Endothelial cell (in vitro differentiated cells): Measurements from ENCODE around the gene INSM2. TPM values are rescaled to one million over a fixed set of nuclear protein-coding genes. Genes with fewer than 3 reads are reported as not detected.

Experiments used
- DNase-seq: peaks from one replicate; pipeline ENCODE4 v3.0.0; 2021; ENCODE audit warnings: low spot score
- H3K27ac Mint-ChIP-seq: one replicate; pipeline ENCODE4 v1.8.0; 2021; ENCODE audit warnings: mixed read lengths, inconsistent platforms; ENCODE audit not compliant: unreplicated experiment
- H3K27me3 Mint-ChIP-seq: one replicate; pipeline ENCODE4 v1.8.0; 2021; ENCODE audit warnings: mild to moderate bottlenecking, moderate library complexity, mixed read lengths, inconsistent platforms; ENCODE audit not compliant: unreplicated experiment
- H3K36me3 Mint-ChIP-seq: one replicate; pipeline ENCODE4 v1.8.0; 2021; ENCODE audit warnings: mild to moderate bottlenecking, low read depth, mixed read lengths, inconsistent platforms; ENCODE audit not compliant: unreplicated experiment
- H3K4me1 Mint-ChIP-seq: one replicate; pipeline ENCODE4 v1.8.0; 2021; ENCODE audit warnings: mild to moderate bottlenecking, mixed read lengths, inconsistent platforms; ENCODE audit not compliant: unreplicated experiment
- H3K4me3 Mint-ChIP-seq: one replicate; pipeline ENCODE4 v1.8.0; 2021; ENCODE audit warnings: mild to moderate bottlenecking, mixed read lengths, inconsistent platforms; ENCODE audit not compliant: unreplicated experiment
- H3K9me3 Mint-ChIP-seq: one replicate; pipeline ENCODE4 v1.8.0; 2021; ENCODE audit warnings: mixed read lengths, inconsistent platforms; ENCODE audit not compliant: unreplicated experiment
- CTCF ChIP-seq: fragments of 200-600 bp; sonication (generic); IDR thresholded peaks from one replicate; pipeline ENCODE4 v1.5.0; 2021; ENCODE audit warnings: antibody characterized with exemption; ENCODE audit not compliant: unreplicated experiment
- total RNA-seq: library from RNA; stranded (reverse); fragmentation: NEBNext Ultra II Directional; extraction: Animal tissue kit (Norgen Biotek cat#: 25700); gene quantifications from one replicate; pipeline ENCODE4 v1.2.1, GENCODE V29; 2021; ENCODE audit not compliant: unreplicated experiment

INSM2 gene
- total RNA-seq, 1 donor from 2014 or later: not detected

- no peak for DNase-seq
- Mint-ChIP-seq H3K27ac (no peak overlapping the region), H3K4me3 (no peak overlapping the region), H3K27me3 (no peaks in the 10 kb centered on the region), H3K4me1 (peaks cover 9% of the 10 kb centered on the region), H3K9me3 (no peaks in the 10 kb centered on the region), H3K36me3 (no peaks in the 10 kb centered on the region)
- TF ChIP-seq CTCF: no peak
These were observed 19.8 kb downstream of the INSM2 start for GRCh38 chr14:35553808-35554207.

- TF ChIP-seq CTCF: no peak
- peaks cover 4% of the 10 kb centered on the region for H3K4me1 Mint-ChIP-seq
- H3K9me3 Mint-ChIP-seq: no peaks in the 10 kb centered on the region
- H3K27me3 Mint-ChIP-seq: no peaks in the 10 kb centered on the region
- DNase-seq: no peak
- H3K27ac Mint-ChIP-seq: no peak overlapping the region
- no peak overlapping the region for H3K4me3 Mint-ChIP-seq
- no peaks in the 10 kb centered on the region for H3K36me3 Mint-ChIP-seq
These were observed 22.6 kb downstream of the INSM2 start for GRCh38 chr14:35556548-35556947.

GRCh38 chr14:35557221-35557747 lies 23.3 kb downstream of the INSM2 start:
- Mint-ChIP-seq H3K9me3 (no peaks in the 10 kb centered on the region), H3K36me3 (no peaks in the 10 kb centered on the region), H3K27me3 (no peaks in the 10 kb centered on the region), H3K27ac (no peak overlapping the region), H3K4me1 (peaks cover 4% of the 10 kb centered on the region), H3K4me3 (no peak overlapping the region)
- no peak for TF ChIP-seq CTCF
- no peak for DNase-seq

- Mint-ChIP-seq H3K4me3 (no peak overlapping the region), H3K27me3 (no peaks in the 10 kb centered on the region), H3K4me1 (peaks cover 4% of the 10 kb centered on the region), H3K9me3 (no peaks in the 10 kb centered on the region), H3K27ac (no peak overlapping the region), H3K36me3 (no peaks in the 10 kb centered on the region)
- DNase-seq: no peak
- TF ChIP-seq CTCF: no peak
These were observed 24.7 kb downstream of the INSM2 start for GRCh38 chr14:35558680-35559079.

GRCh38 chr14:35565871-35566464 lies 32.0 kb downstream of the INSM2 start:
- no peak for DNase-seq
- no peak for TF ChIP-seq CTCF
- Mint-ChIP-seq H3K27me3 (no peaks in the 10 kb centered on the region), H3K4me1 (no peaks in the 10 kb centered on the region), H3K9me3 (no peaks in the 10 kb centered on the region), H3K4me3 (no peak overlapping the region), H3K36me3 (no peaks in the 10 kb centered on the region), H3K27ac (no peak overlapping the region)
